ENCODE results near the gene PGGHG.
"Not testable (repeated sequence)": the region's sequence is repeated elsewhere in the genome, so short reads cannot be mapped to it uniquely, and the experiment has no call there.

Gene PGGHG

GRCh38 chr11:325796-326591 lies 37.1 kb downstream of the PGGHG start:
- H3K4me3 ChIP-seq (ENCODE audit: low read depth, low read length), result no peak overlapping the region
- in situ Hi-C loops (cut with HindIII; ENCODE audit: low sequenced_read_pairs), result no loop called here
- no peak for TF ChIP-seq CTCF (IDR thresholded peaks at IDR 0.05; ENCODE audit: low read depth, low read length, missing control alignments)

GRCh38 chr11:326592-326841 lies 37.6 kb downstream of the PGGHG start:
- no peak overlapping the region for H3K4me3 ChIP-seq (ENCODE audit: low read depth, low read length)
- no peak for DNase-seq (ENCODE audit: low read depth)
- no peak for TF ChIP-seq CTCF (IDR thresholded peaks at IDR 0.05; ENCODE audit: low read depth, low read length, missing control alignments)
- in situ Hi-C loops (cut with HindIII; ENCODE audit: low sequenced_read_pairs), result no loop called here

More at GRCh38 chr11:325796-326591, 37.1 kb downstream of the PGGHG start:
- DNase-seq (ENCODE audit: low read depth), result no peak

GRCh38 chr11:326842-327580 lies 38.1 kb downstream of the PGGHG start:
- no peak for DNase-seq (ENCODE audit: low read depth)
- no peak for TF ChIP-seq CTCF (IDR thresholded peaks at IDR 0.05; ENCODE audit: low read depth, low read length, missing control alignments)
- no peak overlapping the region for H3K4me3 ChIP-seq (ENCODE audit: low read depth, low read length)

GRCh38 chr11:327581-327923 lies 38.6 kb downstream of the PGGHG start:
- no peak for DNase-seq (ENCODE audit: low read depth)
- in situ Hi-C loops (cut with HindIII; ENCODE audit: low sequenced_read_pairs), result no loop called here
- no peak overlapping the region for H3K4me3 ChIP-seq (ENCODE audit: low read depth, low read length)
- TF ChIP-seq CTCF (IDR thresholded peaks at IDR 0.05; ENCODE audit: low read depth, low read length, missing control alignments), result no peak

More at GRCh38 chr11:326842-327580, 38.1 kb downstream of the PGGHG start:
- in situ Hi-C loops (cut with HindIII; ENCODE audit: low sequenced_read_pairs), result no loop called here

- TF ChIP-seq CTCF (IDR thresholded peaks at IDR 0.05; ENCODE audit: low read depth, low read length, missing control alignments), result no peak
- DNase-seq (ENCODE audit: low read depth), result no peak
- in situ Hi-C loops (cut with HindIII; ENCODE audit: low sequenced_read_pairs), result no loop called here
- H3K4me3 ChIP-seq (ENCODE audit: low read depth, low read length), result no peak overlapping the region
Observed at GRCh38 chr11:328012-328411, 39.1 kb downstream of the PGGHG start.

GRCh38 chr11:328516-329100 lies 39.7 kb downstream of the PGGHG start:
- in situ Hi-C loops (cut with HindIII; ENCODE audit: low sequenced_read_pairs); H3K4me3 ChIP-seq (ENCODE audit: low read depth, low read length); DNase-seq (ENCODE audit: low read depth): not testable (repeated sequence)

GRCh38 chr11:329886-330253 lies 40.9 kb downstream of the PGGHG start:
- H3K4me3 ChIP-seq (ENCODE audit: low read depth, low read length), result no peak overlapping the region
- in situ Hi-C loops (cut with HindIII; ENCODE audit: low sequenced_read_pairs), result no loop called here
- no peak for DNase-seq (ENCODE audit: low read depth)
- TF ChIP-seq CTCF (IDR thresholded peaks at IDR 0.05; ENCODE audit: low read depth, low read length, missing control alignments), result no peak
